Colonic mucosa (tissue), 4 donors: ENCODE data around the gene IKZF3. TPM values are rescaled to one million over a fixed set of nuclear protein-coding genes. Genes with fewer than 3 reads are reported as not detected.

Source experiments
- DNase-seq: peaks from one replicate; pipeline ENCODE4 v3.0.0-alpha.2; 2020
- H3K27ac ChIP-seq: fragments of 200-600 bp; one replicate; pipeline ENCODE4 v1.8.0; 2021
- H3K27me3 ChIP-seq: fragments of 200-600 bp; one replicate; pipeline ENCODE4 v1.8.0; 2021
- H3K36me3 ChIP-seq: fragments of 200-600 bp; one replicate; pipeline ENCODE4 v1.8.0; 2021
- H3K4me1 ChIP-seq: fragments of 200-600 bp; one replicate; pipeline ENCODE4 v1.8.0; 2021; ENCODE audit warnings: mild to moderate bottlenecking
- H3K4me3 ChIP-seq: fragments of 200-600 bp; one replicate; pipeline ENCODE4 v1.8.0; 2021
- H3K9ac ChIP-seq, 2 donors: one replicate each; pipeline ENCODE4 v1.7.0; 2013; ENCODE audit warnings: control low read depth in 2 of 2, low read depth in 2 of 2, low read length in 2 of 2
- H3K9me3 ChIP-seq: fragments of 200-600 bp; one replicate; pipeline ENCODE4 v1.8.0; 2021
- CTCF ChIP-seq: fragments of 200-600 bp; IDR thresholded peaks from one replicate; pipeline ENCODE4 v1.8.0; 2022; ENCODE audit warnings: antibody characterized with exemption, mild to moderate bottlenecking
- intact Hi-C: fragments of 100-400 bp; cut with DNase I; formaldehyde crosslinking; loops from one replicate; pipeline ENCODE4 v1.14.1; 2022
- total RNA-seq, 2 donors: library from RNA; stranded (reverse); fragmentation: NEBNext Ultra II Directional in 1 of 2; extraction: Animal tissue kit (Norgen Biotek cat#: 25700) in 1 of 2; gene quantifications; one replicate each; pipeline ENCODE4 v1.2.1, GENCODE V29; 2021
- donor health status: healthy.
- donor health status: DM: no; HTN: no; CAD: no.
- donor health status: DM: no; HTN: no; CAD: no.

The IKZF3 gene
- total RNA-seq, 2 donors from 2014 or later = 1.8 to 2.0 TPM

DNA sequence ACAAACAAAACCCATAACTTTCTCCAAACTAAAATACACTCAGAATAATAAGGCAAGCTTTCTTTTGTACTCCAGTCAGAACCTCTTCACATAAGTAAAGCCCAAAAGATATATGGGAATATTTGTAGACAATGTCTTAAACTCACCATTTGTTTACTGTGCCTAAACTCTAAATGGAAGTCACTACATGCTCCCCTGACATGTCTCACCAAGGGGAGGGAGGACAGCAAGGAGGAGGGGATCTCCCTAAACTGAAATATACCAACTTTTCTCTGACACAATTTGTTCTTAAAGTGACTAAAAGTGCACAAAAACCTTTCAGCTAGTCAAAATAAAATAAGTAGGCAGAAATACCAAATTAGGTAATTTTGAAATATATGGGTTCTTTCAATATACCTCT lies 87.9 kb downstream of the IKZF3 start:
- Histone ChIP-seq H3K27ac (peak overlapping the region; percentile 34), H3K27me3 (no peaks in the 10 kb centered on the region), H3K4me3 (no peak overlapping the region), H3K36me3 (no peaks in the 10 kb centered on the region), H3K9me3 (no peaks in the 10 kb centered on the region), H3K4me1 (no peaks in the 10 kb centered on the region), H3K9ac (peak overlapping the region in 1 of 2 donors; percentile 43)
- intact Hi-C loops = loop anchor here (10.0 kb wide), 1 partner anchor 69 kb away; no protein-coding TSS in a partner anchor
- no peak for DNase-seq
- no peak for TF ChIP-seq CTCF

DNA sequence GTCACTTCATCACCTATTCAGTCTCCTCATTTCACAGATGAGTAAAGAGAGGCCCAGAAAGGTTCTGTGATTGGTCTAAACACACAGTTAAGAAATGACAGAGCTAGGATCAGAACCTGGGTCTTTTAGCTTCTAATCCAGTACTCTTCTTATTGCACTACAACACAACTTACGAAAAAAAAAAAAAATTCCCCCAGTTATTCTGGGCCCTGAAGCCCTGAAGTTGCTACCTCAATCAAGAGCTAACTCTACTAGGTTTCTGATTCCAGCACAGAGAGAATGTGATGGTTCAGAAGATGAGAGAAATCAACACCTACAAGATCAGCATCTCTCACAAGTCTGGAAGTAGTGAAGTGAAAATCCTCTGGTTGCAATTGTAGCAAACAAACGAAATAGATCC lies 89.1 kb downstream of the IKZF3 start:
- no peak for DNase-seq
- Histone ChIP-seq H3K27me3 (no peaks in the 10 kb centered on the region), H3K9me3 (no peaks in the 10 kb centered on the region), H3K27ac (peak overlapping the region; percentile 3), H3K9ac (no peak overlapping the region), H3K36me3 (no peaks in the 10 kb centered on the region), H3K4me1 (no peaks in the 10 kb centered on the region), H3K4me3 (no peak overlapping the region)
- intact Hi-C loops = loop anchor here (10.0 kb wide), 1 partner anchor 70 kb away; no protein-coding TSS in a partner anchor
- no peak for TF ChIP-seq CTCF

DNA sequence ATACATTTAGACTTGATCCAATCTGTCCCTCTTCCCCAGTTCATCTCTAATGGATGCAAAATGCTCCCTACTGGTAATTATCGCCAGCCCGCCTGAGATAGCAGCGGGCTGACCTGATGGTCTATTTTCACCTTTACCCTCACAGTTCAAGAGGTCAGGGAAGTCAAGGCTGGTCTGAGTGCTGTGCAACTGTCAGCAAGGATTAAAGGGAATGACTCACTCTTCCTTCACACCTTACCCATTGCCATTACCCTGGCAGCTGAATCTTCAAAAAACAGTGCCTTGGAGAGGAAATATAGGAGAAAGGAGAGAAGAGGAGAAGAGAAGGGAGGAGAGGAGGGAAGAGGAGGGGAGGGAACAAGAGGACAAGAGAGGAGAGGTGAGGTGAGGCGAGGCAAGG lies 90.1 kb downstream of the IKZF3 start:
- no peak overlapping the region for H3K9ac ChIP-seq
- intact Hi-C loops = loop anchor here (10.0 kb wide), 1 partner anchor 71 kb away; no protein-coding TSS in a partner anchor
- H3K27ac ChIP-seq = peak overlapping the region; percentile 1
- no peaks in the 10 kb centered on the region for H3K36me3 ChIP-seq
- DNase-seq = no peak
- no peaks in the 10 kb centered on the region for H3K9me3 ChIP-seq
- no peaks in the 10 kb centered on the region for H3K27me3 ChIP-seq
- no peak for TF ChIP-seq CTCF
- H3K4me1 ChIP-seq = no peaks in the 10 kb centered on the region
- H3K4me3 ChIP-seq = no peak overlapping the region

DNA sequence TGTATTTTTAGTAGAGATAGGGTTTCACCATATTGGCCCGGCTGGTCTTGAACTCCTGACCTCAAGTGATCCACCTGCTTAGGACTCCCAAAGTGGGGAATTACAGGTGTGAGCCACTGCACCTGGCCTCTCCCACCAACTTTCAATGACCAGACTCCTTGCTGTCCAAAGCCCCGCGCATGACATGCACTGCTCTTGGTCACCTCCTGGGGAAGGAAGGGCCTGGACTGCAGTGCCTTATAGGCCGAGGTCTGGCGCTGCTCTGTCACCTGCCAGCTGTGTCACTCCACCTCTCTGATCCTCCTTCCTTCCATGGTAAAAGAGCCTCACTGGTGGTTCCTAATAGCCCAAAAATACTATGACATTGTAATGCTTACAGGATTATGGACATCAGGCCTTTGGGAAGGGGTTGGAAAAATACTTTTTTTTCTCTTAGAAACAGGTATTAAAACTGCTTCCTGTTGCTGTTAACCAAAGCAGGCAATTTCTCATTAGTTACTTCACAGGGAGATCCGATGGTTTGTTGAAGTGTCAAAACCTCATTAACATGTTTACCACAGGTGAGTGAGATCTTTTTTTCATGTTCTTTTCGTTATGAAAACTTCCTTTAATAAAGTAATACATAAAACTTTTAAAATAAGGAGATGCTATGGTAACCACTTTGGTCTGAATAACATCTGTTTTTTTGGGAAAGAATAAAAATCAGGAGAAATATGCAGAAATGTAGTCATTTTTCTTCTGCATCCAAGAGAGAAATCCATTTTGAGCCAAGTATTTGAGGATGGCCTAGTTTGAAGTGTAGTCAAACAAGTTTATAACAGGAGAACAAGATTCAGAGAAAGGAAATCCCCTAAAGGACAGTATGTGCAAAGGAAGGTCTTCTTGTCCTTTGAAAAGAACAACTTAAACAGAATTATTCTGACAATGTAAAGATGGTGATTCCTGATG lies 90.9 kb downstream of the IKZF3 start:
- Histone ChIP-seq H3K27ac (peak overlapping the region; percentile 52), H3K9me3 (no peaks in the 10 kb centered on the region), H3K4me3 (no peak overlapping the region), H3K4me1 (no peaks in the 10 kb centered on the region), H3K9ac (no peak overlapping the region), H3K27me3 (no peaks in the 10 kb centered on the region), H3K36me3 (no peaks in the 10 kb centered on the region)
- intact Hi-C loops = loop anchor here (10.0 kb wide), 1 partner anchor 72 kb away; no protein-coding TSS in a partner anchor
- DNase-seq = no peak
- TF ChIP-seq CTCF = no peak

- H3K4me3 ChIP-seq = no peak overlapping the region
- H3K27ac ChIP-seq = peak overlapping the region; percentile 52
- no peaks in the 10 kb centered on the region for H3K27me3 ChIP-seq
- no peak for DNase-seq
- no peaks in the 10 kb centered on the region for H3K4me1 ChIP-seq
- intact Hi-C loops = loop anchor here (10.0 kb wide), 1 partner anchor 72 kb away; no protein-coding TSS in a partner anchor
- no peaks in the 10 kb centered on the region for H3K9me3 ChIP-seq
- H3K9ac ChIP-seq = no peak overlapping the region
- H3K36me3 ChIP-seq = no peaks in the 10 kb centered on the region
- no peak for TF ChIP-seq CTCF
Observed at GRCh38 chr17:39772415-39772814, 91.7 kb downstream of the IKZF3 start.
